ENCODE results near the gene SLC51B. TPM values are rescaled to one million over a fixed set of nuclear protein-coding genes. Genes with fewer than 3 reads are reported as not detected.

SLC51B gene
- total and polyA plus RNA-seq, 10 of the 15 experiments (the other 5 are each of a cell fraction or from before 2014, with no cell fraction given), result 0.05 to 0.17 (median 0.13) TPM; not detected in 7

DNA sequence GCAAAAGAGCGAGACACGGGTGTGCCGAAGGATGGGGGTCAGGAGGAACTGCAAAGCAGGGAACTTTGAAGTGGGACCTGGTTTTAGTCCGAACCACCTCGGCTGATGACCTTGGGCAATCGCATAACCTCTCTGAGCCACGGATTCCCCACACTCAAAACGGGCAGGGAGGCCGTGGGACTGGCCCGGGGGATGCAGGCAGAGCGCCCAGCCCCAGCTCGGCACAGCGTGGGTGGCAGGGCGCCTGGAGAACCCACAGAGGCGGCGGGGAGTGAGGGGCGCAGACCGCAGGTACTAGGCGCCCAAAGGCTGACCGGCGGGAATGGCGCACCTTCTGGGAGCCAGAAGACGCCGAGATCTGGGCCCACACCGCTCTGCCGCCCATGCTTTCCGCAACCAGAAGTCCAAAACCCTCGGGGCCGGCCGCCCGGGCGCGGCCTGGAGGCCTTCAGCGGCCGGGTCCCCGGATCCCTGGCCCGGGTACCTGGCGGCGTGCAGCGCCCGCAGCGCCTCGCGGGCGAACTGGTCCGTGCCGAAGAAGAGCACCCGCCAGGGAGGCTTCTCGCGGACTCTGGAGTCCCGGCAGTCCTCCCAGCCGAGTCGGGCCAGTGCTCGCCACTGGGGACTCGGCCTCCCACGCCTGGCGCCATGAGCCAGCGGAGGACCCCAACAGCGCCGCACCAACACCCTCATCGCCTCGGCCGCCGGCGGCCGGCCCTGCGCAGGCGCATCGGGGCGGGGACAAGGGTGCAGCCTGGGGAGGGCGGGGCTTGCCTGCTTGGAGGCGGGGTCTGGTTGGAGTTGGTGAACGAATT is 16.1 kb upstream of the SLC51B start, which contains the start of gene MTFMT:
TSS of gene MTFMT (minus strand) at position 719 of the 815 bp plus-strand sequence. CDS start at position 693, 26 bp downstream.
- DNase-seq (ENCODE audit: low read depth, low spot score), result no peak
- Histone ChIP-seq H4K20me1 (ENCODE audit: control insufficient read depth, insufficient read depth) (no peaks in the 10 kb centered on the region), H3K4me3 (peak within 1 kb of the TSS; percentile 95), H3K27ac (ENCODE audit: control insufficient read depth, insufficient read depth) (peak within 1 kb of the TSS; percentile 60), H2AFZ (ENCODE audit: control insufficient read depth, low read depth, low read length) (peak within 1 kb of the TSS; percentile 95), H3K79me2 (ENCODE audit: control insufficient read depth, insufficient read depth, low read length) (peaks cover 20% of the 10 kb centered on the region), H3K9ac (ENCODE audit: control insufficient read depth, insufficient read depth, low read length) (peak within 1 kb of the TSS; percentile 74), H3K9me3 (replicated peaks; ENCODE audit: control insufficient read depth, insufficient read depth, low read length) (no peaks in the 10 kb centered on the region), H3K4me1 (ENCODE audit: control insufficient read depth, insufficient read depth, low read length) (peaks cover 11% of the 10 kb centered on the region), H3K27me3 (replicated peaks in 1 of 2; ENCODE audit: control insufficient read depth in 2 of 2, insufficient read depth in 2 of 2, low read length in 1 of 2) (no peaks in the 10 kb centered on the region), H3K4me2 (ENCODE audit: control insufficient read depth, insufficient read depth) (peak within 1 kb of the TSS; percentile 62), H3K36me3 (ENCODE audit: control insufficient read depth in 2 of 2, insufficient read depth in 2 of 2, low read length in 1 of 2) (peaks cover 0 to 5% of the 10 kb centered on the region in 2 experiments; a peak in 1 of 4 replicates)
- 1% methylated on average over 72 of the region's 73 CpGs for WGBS (ENCODE audit: insufficient coverage, insufficient replicate concordance, low lambda C conversion rate, missing lambda C conversion rate)
- BruUV-seq (replicated peaks), result no TSS peak
- ChIA-PET CTCF (no interaction called here), RAD21 (ENCODE audit: unreplicated experiment) (no interaction called here), SMC1A (ENCODE audit: uncharacterized antibody, unreplicated experiment) (no interaction called here), POLR2A (no interaction called here)
- peak; percentile 96 for ATAC-seq
- no peak for FAIRE-seq
- intact Hi-C loops (cut with micrococcal nuclease; ENCODE audit: unreplicated experiment), result loop anchor here (2.0 to 5.0 kb wide), 2 partner anchors 38 to 137 kb away; no protein-coding TSS in a partner anchor
- in situ Hi-C loops (cut with MboI), result no loop called here
- TF ChIP-seq KAT2A (conservative IDR thresholded peaks at IDR 0.05; ENCODE audit: control insufficient read depth, low read depth, low read length) (no peak), BHLHE40 (IDR thresholded peaks at IDR 0.05; ENCODE audit: borderline replicate concordance in 1 of 2, low read depth in 2 of 2, low read length in 1 of 2) (peak in 1 of 2 experiments; percentile 56; a peak in 2 of 4 replicates), ETV6 (conservative IDR thresholded peaks at IDR 0.05 in 1 of 2, IDR thresholded peaks at IDR 0.05 in 1 of 2; ENCODE audit: borderline replicate concordance in 1 of 2, low read depth in 1 of 2) (no peak), HDAC6 (IDR thresholded peaks at IDR 0.05; ENCODE audit: unreplicated experiment) (no peak), POU2F2 (IDR thresholded peaks at IDR 0.05; ENCODE audit: borderline replicate concordance, low read depth, low read length) (0 out of 3 replicates have a peak, but pooled peaks have one; percentile 51), DPF2 (IDR thresholded peaks at IDR 0.05) (peak; percentile 72), MTA3 (IDR thresholded peaks at IDR 0.05; ENCODE audit: borderline replicate concordance, low read length) (no peak), SUPT20H (IDR thresholded peaks at IDR 0.05; ENCODE audit: borderline replicate concordance, control insufficient read depth, low read depth, low read length) (no peak), SIX5 (IDR thresholded peaks at IDR 0.05; ENCODE audit: low read depth, low read length, severe bottlenecking) (no peak), JUND (IDR thresholded peaks at IDR 0.05; ENCODE audit: low read depth, low read length) (no peak), RBBP5 (conservative IDR thresholded peaks at IDR 0.05) (no peak), MTA2 (IDR thresholded peaks at IDR 0.05; ENCODE audit: low read depth) (no peak), CHD1 (IDR thresholded peaks at IDR 0.05; ENCODE audit: low read depth, low read length) (no peak), NFXL1 (IDR thresholded peaks at IDR 0.05; ENCODE audit: borderline replicate concordance) (peak; percentile 97)
- TF ChIP-seq, protein P1, sequence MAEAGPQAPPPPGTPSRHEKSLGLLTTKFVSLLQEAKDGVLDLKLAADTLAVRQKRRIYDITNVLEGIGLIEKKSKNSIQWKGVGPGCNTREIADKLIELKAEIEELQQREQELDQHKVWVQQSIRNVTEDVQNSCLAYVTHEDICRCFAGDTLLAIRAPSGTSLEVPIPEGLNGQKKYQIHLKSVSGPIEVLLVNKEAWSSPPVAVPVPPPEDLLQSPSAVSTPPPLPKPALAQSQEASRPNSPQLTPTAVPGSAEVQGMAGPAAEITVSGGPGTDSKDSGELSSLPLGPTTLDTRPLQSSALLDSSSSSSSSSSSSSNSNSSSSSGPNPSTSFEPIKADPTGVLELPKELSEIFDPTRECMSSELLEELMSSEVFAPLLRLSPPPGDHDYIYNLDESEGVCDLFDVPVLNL (IDR thresholded peaks at IDR 0.05; ENCODE audit: low read depth, low read length), result no peak
- TF ChIP-seq, protein P2, sequence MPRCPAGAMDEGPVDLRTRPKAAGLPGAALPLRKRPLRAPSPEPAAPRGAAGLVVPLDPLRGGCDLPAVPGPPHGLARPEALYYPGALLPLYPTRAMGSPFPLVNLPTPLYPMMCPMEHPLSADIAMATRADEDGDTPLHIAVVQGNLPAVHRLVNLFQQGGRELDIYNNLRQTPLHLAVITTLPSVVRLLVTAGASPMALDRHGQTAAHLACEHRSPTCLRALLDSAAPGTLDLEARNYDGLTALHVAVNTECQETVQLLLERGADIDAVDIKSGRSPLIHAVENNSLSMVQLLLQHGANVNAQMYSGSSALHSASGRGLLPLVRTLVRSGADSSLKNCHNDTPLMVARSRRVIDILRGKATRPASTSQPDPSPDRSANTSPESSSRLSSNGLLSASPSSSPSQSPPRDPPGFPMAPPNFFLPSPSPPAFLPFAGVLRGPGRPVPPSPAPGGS (IDR thresholded peaks at IDR 0.05; ENCODE audit: borderline replicate concordance, insufficient read depth, low read depth, low read length, poor library complexity, severe bottlenecking), result no peak
- TF ChIP-seq, protein P3, sequence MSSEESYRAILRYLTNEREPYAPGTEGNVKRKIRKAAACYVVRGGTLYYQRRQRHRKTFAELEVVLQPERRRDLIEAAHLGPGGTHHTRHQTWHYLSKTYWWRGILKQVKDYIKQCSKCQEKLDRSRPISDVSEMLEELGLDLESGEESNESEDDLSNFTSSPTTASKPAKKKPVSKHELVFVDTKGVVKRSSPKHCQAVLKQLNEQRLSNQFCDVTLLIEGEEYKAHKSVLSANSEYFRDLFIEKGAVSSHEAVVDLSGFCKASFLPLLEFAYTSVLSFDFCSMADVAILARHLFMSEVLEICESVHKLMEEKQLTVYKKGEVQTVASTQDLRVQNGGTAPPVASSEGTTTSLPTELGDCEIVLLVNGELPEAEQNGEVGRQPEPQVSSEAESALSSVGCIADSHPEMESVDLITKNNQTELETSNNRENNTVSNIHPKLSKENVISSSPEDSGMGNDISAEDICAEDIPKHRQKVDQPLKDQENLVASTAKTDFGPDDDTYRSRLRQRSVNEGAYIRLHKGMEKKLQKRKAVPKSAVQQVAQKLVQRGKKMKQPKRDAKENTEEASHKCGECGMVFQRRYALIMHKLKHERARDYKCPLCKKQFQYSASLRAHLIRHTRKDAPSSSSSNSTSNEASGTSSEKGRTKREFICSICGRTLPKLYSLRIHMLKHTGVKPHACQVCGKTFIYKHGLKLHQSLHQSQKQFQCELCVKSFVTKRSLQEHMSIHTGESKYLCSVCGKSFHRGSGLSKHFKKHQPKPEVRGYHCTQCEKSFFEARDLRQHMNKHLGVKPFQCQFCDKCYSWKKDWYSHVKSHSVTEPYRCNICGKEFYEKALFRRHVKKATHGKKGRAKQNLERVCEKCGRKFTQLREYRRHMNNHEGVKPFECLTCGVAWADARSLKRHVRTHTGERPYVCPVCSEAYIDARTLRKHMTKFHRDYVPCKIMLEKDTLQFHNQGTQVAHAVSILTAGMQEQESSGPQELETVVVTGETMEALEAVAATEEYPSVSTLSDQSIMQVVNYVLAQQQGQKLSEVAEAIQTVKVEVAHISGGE (CRISPR knock-in tag; IDR thresholded peaks at IDR 0.05), result no peak
